Measurements from ENCODE around the gene ZNF581.
A peak's percentile ranks its signal among the peaks of the same experiment; 100 is the strongest.

The ZNF581 gene

DNA sequence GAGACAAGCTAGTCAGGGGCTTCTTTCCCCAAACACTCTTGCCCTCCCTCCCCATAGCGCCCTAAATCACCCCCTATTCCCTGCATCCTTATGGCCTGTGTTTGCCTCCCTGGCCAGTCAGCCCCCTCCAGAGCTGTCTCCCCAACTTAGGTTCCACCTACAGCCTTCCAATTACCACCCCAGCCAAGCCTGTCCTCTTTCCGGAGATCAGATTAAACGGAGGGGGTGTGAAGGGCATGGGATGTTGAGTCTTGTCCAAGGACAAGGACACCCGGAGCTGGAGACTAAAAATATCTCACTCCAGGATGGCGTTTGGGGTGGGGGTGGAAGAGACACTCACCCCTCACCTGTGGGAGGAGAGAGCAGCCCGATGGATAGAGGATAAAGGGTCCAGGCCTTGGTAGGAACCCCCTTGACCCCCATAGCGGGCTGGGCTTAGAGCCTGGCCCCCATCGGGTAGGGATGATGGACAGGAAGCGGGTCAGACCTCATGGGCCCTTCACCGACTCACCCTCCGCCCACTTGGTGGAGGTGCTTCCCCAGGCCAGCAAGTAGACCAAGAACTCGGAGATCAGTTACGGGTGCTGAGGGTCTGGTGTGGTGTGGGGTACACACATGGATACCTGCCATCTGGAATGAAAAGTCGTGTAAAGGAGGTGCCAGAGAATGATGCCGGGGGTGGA, 32.0 kb upstream of the ZNF581 start:
- no peak for DNase-seq (ENCODE audit: low spot score)

DNA sequence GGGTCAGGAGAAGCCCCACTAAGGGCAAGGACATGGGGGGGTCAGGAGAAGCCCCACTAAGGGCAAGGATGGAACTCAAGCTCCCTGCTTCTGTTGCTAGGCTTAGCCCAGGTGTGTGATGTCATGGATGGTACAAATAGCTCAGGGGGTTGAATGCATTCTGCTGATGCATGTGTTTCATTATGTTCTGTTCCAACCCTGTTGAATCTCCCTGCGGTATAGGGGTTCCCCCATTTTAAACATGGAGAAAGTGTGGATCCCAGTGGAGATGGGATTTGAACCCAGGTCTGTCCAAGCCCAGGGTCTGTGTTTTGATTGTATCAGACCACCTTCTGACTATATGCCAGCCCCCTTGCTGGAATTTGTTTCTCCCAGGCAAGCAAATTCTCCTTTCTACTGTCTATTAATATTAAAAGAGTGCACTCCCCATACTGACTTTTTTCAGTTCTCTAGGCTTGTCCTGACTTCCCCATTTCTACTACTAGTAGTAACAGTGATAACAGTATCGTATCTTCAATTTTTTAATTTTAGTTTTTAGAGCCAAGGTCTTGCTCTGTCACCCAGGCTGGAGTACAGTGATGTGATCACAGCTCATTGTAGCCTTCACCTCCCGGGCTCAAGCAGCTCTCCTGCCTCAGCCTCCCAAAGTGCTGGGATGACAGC, 31.3 kb upstream of the ZNF581 start:
- no peak for DNase-seq (ENCODE audit: low spot score)

DNA sequence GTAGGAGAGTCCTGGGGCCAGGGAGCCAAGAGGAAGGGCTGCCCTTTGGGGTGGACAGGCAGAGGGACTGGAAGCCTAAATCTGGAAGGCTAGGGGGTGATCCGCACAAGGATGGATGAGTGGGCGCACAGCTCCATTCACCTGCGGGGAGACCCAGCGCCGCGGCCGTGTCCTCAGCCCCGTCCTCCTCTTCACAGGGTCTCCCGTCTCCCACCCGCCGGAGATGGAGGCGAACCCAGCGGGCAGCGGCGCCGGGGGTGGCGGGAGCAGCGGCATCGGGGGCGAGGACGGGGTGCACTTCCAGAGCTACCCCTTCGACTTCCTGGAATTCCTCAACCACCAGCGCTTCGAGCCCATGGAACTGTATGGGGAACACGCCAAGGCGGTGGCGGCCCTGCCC, 30.1 kb upstream of the ZNF581 start:
- no peak for DNase-seq (ENCODE audit: low spot score)

DNA sequence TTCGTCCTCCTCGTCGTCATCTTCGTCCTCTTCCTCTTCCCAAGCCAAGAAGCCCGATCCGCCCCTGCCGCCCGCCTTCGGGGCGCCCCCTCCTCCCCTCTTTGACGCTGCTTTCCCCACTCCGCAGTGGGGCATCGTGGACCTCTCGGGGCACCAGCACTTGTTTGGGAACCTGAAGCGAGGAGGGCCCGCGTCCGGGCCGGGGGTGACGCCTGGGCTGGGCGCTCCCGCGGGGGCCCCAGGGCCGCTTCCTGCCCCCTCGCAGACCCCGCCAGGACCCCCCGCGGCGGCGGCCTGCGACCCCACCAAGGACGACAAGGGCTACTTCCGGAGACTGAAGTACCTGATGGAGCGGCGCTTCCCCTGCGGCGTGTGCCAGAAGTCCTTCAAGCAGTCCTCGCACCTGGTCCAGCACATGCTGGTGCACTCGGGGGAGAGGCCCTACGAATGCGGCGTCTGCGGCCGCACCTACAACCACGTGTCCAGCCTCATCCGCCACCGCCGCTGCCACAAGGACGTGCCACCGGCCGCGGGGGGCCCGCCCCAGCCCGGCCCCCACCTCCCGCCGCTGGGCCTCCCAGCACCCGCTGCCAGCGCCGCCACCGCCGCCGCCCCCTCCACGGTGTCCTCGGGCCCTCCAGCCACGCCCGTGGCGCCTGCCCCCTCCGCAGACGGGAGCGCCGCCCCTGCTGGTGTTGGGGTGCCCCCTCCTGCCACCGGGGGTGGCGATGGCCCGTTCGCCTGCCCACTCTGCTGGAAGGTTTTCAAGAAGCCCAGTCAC, 29.3 kb upstream of the ZNF581 start:
- peak; percentile 21 for DNase-seq (ENCODE audit: low spot score)

- peak; percentile 21 for DNase-seq (ENCODE audit: low spot score)
These were observed 28.5 kb upstream of the ZNF581 start for GRCh38 chr19:55614711-55615542.

- DNase-seq (ENCODE audit: low spot score) = peak; percentile 11
These were observed 27.7 kb upstream of the ZNF581 start for GRCh38 chr19:55615543-55616394.

DNA sequence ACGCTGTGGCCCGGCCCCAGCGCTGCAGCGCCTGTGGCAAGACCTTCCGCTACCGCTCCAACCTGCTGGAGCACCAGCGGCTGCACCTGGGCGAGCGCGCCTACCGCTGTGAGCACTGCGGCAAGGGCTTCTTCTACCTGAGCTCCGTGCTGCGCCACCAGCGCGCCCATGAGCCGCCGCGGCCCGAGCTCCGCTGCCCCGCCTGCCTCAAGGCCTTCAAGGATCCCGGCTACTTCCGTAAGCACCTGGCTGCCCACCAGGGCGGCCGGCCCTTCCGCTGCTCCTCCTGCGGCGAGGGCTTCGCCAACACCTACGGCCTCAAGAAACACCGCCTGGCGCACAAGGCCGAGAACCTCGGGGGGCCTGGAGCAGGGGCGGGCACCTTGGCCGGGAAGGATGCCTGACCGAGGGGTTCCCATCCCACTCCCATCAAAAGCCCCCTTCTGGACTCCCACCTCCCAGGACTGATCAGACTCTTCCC, 27.0 kb upstream of the ZNF581 start:
- DNase-seq (ENCODE audit: low spot score) = peak; percentile 11

DNA sequence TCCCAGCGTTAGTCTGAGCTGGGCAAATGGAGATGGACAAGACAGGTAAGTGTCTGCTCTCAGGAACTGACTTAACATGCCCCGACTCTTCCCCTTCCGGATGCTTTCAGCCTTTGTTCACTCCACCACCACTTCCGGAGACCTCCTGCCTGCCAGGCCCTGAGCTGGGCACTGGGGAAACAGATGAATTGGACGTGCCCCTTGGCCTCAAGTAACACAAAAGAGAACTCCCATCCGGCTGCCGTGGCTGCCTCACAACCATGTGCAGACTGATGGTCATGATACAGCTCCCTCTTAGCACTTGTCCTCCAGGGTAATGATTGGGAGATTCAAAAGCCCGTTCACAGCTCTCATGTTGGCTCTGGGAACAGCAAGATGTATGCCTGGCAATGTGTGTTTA, 26.0 kb upstream of the ZNF581 start:
- no peak for DNase-seq (ENCODE audit: low spot score)

DNA sequence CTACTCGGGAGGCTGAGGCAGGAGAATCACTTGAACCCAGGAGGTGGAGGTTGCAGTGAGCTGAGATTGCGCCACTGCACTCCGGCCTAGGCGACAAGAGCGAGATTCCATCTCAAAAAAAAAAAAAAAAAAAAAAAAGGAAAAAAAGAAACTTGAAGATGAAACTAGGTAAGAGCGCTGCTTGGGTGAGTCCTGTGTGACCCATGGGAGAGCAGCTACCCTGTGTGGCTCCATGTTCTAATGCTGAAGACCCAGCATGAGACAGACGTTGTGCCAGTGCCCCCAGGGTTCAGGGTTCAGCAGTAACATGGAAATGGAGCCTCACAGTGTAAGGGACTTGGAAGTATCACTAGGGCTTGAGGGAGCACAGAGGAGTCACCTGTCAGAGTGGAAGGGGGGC, 25.0 kb upstream of the ZNF581 start:
- DNase-seq (ENCODE audit: low spot score) = no peak

DNA sequence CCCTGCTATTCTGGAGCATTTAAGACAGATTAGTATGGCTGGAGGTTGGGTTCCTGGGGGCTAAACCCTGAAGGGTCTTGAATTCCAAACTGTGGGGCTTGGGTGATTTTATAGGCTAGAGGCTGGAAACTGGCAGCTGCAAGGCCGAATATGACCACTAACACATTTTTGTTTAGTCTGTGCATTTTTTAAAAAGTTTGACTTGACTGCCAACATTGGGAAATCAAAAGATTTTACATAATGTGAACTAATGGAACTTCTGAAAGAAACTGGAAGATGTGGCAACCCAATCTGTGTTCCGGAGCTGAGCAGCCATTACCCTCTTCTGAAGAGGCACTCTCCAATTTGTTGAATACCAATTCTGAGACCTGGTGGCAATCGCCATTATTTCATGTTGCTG, 24.2 kb upstream of the ZNF581 start:
- DNase-seq (ENCODE audit: low spot score) = no peak

- no peak for DNase-seq (ENCODE audit: low spot score)
These were observed 22.8 kb upstream of the ZNF581 start for GRCh38 chr19:55620410-55621204.

DNA sequence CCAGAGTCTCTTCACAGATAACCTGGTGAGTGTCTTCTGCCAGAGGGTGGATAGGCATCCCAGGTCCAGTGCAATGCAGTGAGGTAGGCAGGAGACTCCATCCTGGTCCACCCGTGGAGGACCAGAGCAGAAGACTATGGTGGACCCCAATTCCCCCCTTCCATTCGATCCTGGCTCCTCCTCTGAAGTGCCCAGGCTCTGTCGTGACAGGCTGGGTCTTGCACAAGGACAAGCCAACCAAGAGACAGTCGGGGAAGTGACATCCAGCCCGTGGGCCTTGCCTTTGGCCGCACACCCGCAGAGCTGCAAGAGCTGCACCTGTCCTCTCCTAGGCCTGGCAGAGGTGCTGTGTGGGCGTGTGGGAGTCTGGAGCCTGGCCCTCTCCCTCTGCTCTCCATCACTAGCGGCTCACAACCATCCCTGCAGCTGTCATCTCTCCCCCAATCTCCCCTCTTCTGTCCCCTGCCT, 22.2 kb upstream of the ZNF581 start:
- DNase-seq (ENCODE audit: low spot score) = no peak

DNA sequence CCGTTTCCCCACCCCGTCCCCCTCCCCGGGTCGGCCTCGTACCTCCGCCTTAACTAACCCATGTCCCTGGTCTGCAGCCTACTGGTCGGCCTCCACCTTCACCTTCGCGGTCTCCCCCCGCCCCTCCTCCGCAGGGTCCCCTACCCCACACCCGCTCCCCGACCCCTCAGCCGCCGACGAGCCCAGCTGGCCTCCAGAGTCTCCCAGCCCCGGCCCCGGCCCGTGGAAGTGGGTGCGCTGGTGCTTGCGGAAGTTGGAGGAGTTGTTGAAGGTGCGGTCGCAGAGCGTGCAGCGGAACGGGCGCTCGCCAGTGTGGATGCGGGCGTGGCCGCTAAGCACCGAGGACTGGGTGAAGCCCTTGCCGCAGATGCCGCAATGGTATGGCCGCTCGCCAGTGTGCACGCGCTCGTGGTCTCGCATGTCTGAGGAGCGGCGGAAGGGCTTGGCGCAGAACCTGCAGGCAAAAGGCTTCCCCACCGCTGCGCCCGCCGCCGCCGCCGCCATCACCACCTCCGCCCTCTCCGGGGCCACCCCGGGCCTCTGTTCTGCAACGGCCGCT, 21.7 kb upstream of the ZNF581 start:
- DNase-seq (ENCODE audit: low spot score) = no peak

DNA sequence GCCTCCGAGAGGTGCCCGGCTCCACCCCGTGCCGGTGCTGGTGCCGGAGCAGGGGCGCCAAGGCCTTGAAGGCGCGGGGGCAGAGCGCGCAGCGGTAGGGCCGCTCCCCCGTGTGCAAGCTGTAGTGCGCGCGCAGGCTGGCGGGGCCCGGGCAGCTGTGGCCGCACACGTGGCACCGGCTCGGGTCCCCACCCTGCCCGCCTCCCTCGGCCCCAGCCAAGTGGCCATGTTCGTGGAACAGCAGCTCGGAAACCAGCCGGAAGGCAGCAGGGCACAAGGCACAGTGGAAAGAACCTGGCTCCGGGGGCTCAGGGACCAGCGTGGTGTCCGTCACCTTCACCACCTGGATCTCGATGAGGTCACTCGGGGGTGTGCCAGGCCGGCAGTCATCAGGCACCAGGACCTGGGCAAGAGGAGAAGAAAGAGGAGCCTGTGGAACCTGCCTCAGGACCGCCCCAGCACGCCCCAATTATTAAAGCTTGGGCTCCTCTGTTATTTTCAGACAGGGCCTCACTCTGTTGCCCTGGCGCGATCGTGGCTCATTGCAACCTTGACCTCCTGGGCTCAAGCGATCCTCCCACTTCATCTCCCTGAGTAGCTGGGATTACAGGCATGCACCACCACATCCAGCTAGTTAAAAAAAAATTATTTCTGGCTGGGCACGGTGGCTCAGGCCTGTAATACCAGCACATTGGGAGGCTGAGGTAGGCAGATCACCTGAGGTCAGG, 21.0 kb upstream of the ZNF581 start:
- peak; percentile 11 for DNase-seq (ENCODE audit: low spot score)

- no peak for DNase-seq (ENCODE audit: low spot score)
These were observed 20.3 kb upstream of the ZNF581 start for GRCh38 chr19:55623130-55623529.

DNA sequence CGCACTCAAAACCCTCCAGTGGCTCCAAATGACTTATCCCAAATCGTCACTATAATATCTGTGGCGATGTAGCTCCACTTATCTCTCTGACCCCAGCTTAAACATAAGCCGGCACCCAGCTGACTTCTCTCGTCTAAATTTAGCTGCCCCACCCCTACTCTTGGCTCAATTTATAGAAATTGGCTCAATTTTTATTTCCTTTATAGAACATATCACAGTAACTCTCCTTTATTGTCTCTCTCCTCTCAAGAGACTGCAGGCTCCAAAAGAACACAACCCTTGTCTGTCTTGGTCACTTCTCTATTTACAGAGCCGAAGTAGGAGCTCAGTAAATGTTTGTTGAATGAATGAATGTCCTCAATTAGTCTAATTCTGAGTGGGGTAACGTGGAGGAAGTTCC, 19.9 kb upstream of the ZNF581 start:
- no peak for DNase-seq (ENCODE audit: low spot score)

- peak; percentile 93 for DNase-seq (ENCODE audit: low spot score)
These were observed 19.1 kb upstream of the ZNF581 start, which contains the start of gene ZNF784 for GRCh38 chr19:55624109-55625003. Gene ZNF784 (minus strand): TSS chr19:55624566. CDS start chr19:55624561, 5 bp downstream.

GRCh38 chr19:55625004-55625326, 18.5 kb upstream of the ZNF581 start:
- DNase-seq (ENCODE audit: low spot score) = no peak

Measured in iPS-NIHi11 (cell line).